Upper lobe of left lung (tissue), 4 donors: ENCODE results near the gene MYRF.

Source experiments
- EP300 ChIP-seq, 4 donors: sonication (generic); formaldehyde crosslinking; IDR thresholded peaks; one replicate each; pipeline ENCODE4 v1.5.1; 2017; ENCODE audit warnings: antibody characterized with exemption in 4 of 4, control low read depth in 2 of 4
- POLR2A ChIP-seq, 4 donors: fragments of 450-650 bp; IDR thresholded peaks; one replicate each; pipeline ENCODE4 v1.5.1; 2016 to 2017; ENCODE audit warnings: antibody characterized with exemption in 4 of 4, mild to moderate bottlenecking in 2 of 4
- POLR2AphosphoS5 ChIP-seq, 2 donors: sonication (generic); formaldehyde crosslinking; IDR thresholded peaks; one replicate each; pipeline ENCODE4 v1.5.1; 2017; ENCODE audit warnings: antibody characterized with exemption in 2 of 2
- TF ChIP-seq, protein P1 (sequence below), 6 experiments: fragments of 450-650 bp in 4 of 6; fragments of 200-600 bp in 2 of 6; sonication (generic) in 2 of 6; IDR thresholded peaks; one replicate each; pipeline ENCODE4 v1.5.1; 2016 to 2019; ENCODE audit warnings: antibody characterized with exemption in 6 of 6

DNA sequence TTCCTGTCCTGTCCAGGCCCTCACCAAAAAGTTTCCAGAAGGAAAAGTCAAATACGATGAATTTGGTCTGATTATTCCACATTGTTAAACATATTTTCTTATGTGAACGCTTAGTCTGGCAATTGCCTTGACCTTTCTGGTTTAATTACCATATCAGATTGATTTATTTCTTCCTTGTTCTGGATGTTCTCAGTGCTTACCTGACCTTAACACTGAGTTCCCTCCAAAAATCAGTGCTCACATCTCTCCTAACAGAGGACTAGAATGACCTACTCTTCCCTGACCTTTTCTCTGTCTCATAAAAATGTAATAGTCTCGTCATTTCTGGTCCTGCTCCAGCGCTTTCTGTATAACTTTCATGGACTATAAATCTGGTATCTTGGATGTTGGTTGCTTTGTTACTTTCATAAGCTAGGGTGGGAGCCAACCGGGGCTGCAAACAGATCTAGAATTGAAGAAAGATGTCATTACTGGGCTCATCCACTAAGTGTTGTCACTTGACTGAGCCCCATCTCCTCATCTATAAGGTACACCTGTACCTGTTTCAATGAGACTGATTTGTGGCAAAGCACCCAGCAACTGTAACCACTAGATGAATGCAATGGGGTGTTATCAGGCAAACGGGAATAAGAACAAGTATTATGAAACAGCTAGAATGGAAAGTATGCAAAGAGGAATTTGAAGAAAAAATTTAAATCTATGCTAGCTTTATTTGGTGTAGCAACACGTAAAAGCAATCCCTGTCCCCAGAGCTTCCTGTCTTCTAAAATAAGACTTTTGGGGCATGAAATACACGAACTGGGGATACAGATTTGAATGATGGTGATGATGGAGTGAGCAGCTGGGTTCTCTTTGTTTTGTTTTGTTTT is 78.0 kb downstream of the MYRF start:
- no peak for TF ChIP-seq POLR2A (IDR thresholded peaks at IDR 0.05)
- TF ChIP-seq, protein P1, sequence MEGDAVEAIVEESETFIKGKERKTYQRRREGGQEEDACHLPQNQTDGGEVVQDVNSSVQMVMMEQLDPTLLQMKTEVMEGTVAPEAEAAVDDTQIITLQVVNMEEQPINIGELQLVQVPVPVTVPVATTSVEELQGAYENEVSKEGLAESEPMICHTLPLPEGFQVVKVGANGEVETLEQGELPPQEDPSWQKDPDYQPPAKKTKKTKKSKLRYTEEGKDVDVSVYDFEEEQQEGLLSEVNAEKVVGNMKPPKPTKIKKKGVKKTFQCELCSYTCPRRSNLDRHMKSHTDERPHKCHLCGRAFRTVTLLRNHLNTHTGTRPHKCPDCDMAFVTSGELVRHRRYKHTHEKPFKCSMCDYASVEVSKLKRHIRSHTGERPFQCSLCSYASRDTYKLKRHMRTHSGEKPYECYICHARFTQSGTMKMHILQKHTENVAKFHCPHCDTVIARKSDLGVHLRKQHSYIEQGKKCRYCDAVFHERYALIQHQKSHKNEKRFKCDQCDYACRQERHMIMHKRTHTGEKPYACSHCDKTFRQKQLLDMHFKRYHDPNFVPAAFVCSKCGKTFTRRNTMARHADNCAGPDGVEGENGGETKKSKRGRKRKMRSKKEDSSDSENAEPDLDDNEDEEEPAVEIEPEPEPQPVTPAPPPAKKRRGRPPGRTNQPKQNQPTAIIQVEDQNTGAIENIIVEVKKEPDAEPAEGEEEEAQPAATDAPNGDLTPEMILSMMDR (IDR thresholded peaks at IDR 0.05): no peak
- no peak for TF ChIP-seq POLR2AphosphoS5 (IDR thresholded peaks at IDR 0.05)
- TF ChIP-seq EP300 (IDR thresholded peaks at IDR 0.05): no peak
